GM12874 (cell line): ENCODE results near the gene UGT2A2.

Experiments used
- CTCF ChIP-seq: IDR thresholded peaks from 2 replicates; pipeline ENCODE4 v1.5.1; 2011; ENCODE audit warnings: low read depth, mild to moderate bottlenecking, control low read depth, low read length, moderate library complexity; ENCODE audit not compliant: insufficient read depth

Gene UGT2A2

GRCh38 chr4:69649629-69650028, 10.2 kb upstream of the UGT2A2 start:
- no peak for TF ChIP-seq CTCF

- TF ChIP-seq CTCF = no peak
Observed at GRCh38 chr4:69649207-69649606, 9.8 kb upstream of the UGT2A2 start.

- no peak for TF ChIP-seq CTCF
Observed at GRCh38 chr4:69642961-69643360, 3.5 kb upstream of the UGT2A2 start.

- TF ChIP-seq CTCF = no peak
Observed at GRCh38 chr4:69640289-69640688, 847 bp upstream of the UGT2A2 start.

GRCh38 chr4:69617083-69617694, 22.3 kb downstream of the UGT2A2 start:
- TF ChIP-seq CTCF = no peak

- TF ChIP-seq CTCF = no peak
Observed at GRCh38 chr4:69610484-69610883, 29.0 kb downstream of the UGT2A2 start.

- no peak for TF ChIP-seq CTCF
Observed at GRCh38 chr4:69601065-69601464, 38.4 kb downstream of the UGT2A2 start.
